Measurements from ENCODE around the gene DENND11. TPM values are rescaled to one million over a fixed set of nuclear protein-coding genes. Genes with fewer than 3 reads are reported as not detected.

DENND11 gene
- total and polyA plus RNA-seq, 2 donors from 2014 or later, result 6.1 to 22.6 TPM

- H3K27me3 ChIP-seq (ENCODE audit: control insufficient read depth, insufficient read depth, low read length), result no peaks in the 10 kb centered on the region
- intact Hi-C loops (cut with DNase I), result no loop called here
- DNase-seq, result no peak
- H3K36me3 ChIP-seq (ENCODE audit: control insufficient read depth in 2 of 3, insufficient read depth in 3 of 3, low read length in 3 of 3), result no peaks in the 10 kb centered on the region
- H3K27ac ChIP-seq (ENCODE audit: low read depth in 2 of 2, low read length in 2 of 2), result no peak overlapping the region
- no peaks in the 10 kb centered on the region for H3K4me1 ChIP-seq (ENCODE audit: control insufficient read depth in 2 of 3, insufficient read depth in 2 of 3, low read depth in 1 of 3, low read length in 3 of 3)
- TF ChIP-seq CTCF (IDR thresholded peaks at IDR 0.05; ENCODE audit: borderline replicate concordance, extremely low read depth, insufficient read depth), result no peak
- H3K9me3 ChIP-seq (ENCODE audit: control insufficient read depth in 2 of 3, insufficient read depth in 1 of 3, low read length in 3 of 3), result no peaks in the 10 kb centered on the region
- FAIRE-seq, result no peak
- H3K4me3 ChIP-seq (ENCODE audit: low read length in 3 of 3), result no peak overlapping the region
- H3K9ac ChIP-seq (ENCODE audit: low read length in 3 of 3), result no peak overlapping the region
These were observed 27.1 kb upstream of the DENND11 start for GRCh38 chr7:141729020-141729419.

- H3K4me1 ChIP-seq (ENCODE audit: control insufficient read depth in 2 of 3, insufficient read depth in 2 of 3, low read depth in 1 of 3, low read length in 3 of 3), result peaks cover 0 to 3% (median 0%) of the 10 kb centered on the region in 3 donors
- no peak overlapping the region for H3K9ac ChIP-seq (ENCODE audit: low read length in 3 of 3)
- no peak for TF ChIP-seq CTCF (IDR thresholded peaks at IDR 0.05; ENCODE audit: borderline replicate concordance, extremely low read depth, insufficient read depth)
- H3K27me3 ChIP-seq (ENCODE audit: control insufficient read depth, insufficient read depth, low read length), result no peaks in the 10 kb centered on the region
- H3K27ac ChIP-seq (ENCODE audit: low read depth in 2 of 2, low read length in 2 of 2), result no peak overlapping the region
- intact Hi-C loops (cut with DNase I), result no loop called here
- H3K9me3 ChIP-seq (ENCODE audit: control insufficient read depth in 2 of 3, insufficient read depth in 1 of 3, low read length in 3 of 3), result no peaks in the 10 kb centered on the region
- peaks cover 0 to 2% (median 0%) of the 10 kb centered on the region in 3 donors for H3K36me3 ChIP-seq (ENCODE audit: control insufficient read depth in 2 of 3, insufficient read depth in 3 of 3, low read length in 3 of 3)
- no peak overlapping the region for H3K4me3 ChIP-seq (ENCODE audit: low read length in 3 of 3)
- DNase-seq (no peak), FAIRE-seq (no peak)
These were observed 20.6 kb upstream of the DENND11 start for GRCh38 chr7:141722529-141722928.

GRCh38 chr7:141717450-141717849, 15.5 kb upstream of the DENND11 start:
- TF ChIP-seq CTCF (IDR thresholded peaks at IDR 0.05; ENCODE audit: borderline replicate concordance, extremely low read depth, insufficient read depth), result no peak
- no peak for FAIRE-seq

More at GRCh38 chr7:141717450-141717849, 15.5 kb upstream of the DENND11 start:
- Histone ChIP-seq H3K27me3 (ENCODE audit: control insufficient read depth, insufficient read depth, low read length) (no peaks in the 10 kb centered on the region), H3K4me1 (ENCODE audit: control insufficient read depth in 2 of 3, insufficient read depth in 2 of 3, low read depth in 1 of 3, low read length in 3 of 3) (peaks cover 0 to 8% (median 0%) of the 10 kb centered on the region in 3 donors), H3K4me3 (ENCODE audit: low read length in 3 of 3) (no peak overlapping the region), H3K27ac (ENCODE audit: low read depth in 2 of 2, low read length in 2 of 2) (no peak overlapping the region), H3K36me3 (ENCODE audit: control insufficient read depth in 2 of 3, insufficient read depth in 3 of 3, low read length in 3 of 3) (peaks cover 0 to 2% (median 0%) of the 10 kb centered on the region in 3 donors), H3K9ac (ENCODE audit: low read length in 3 of 3) (no peak overlapping the region), H3K9me3 (ENCODE audit: control insufficient read depth in 2 of 3, insufficient read depth in 1 of 3, low read length in 3 of 3) (no peaks in the 10 kb centered on the region)
- no peak for DNase-seq
- intact Hi-C loops (cut with DNase I), result no loop called here
